GM12892 (cell line): ENCODE results near the gene NWD2.

Experiments used
- POLR2A ChIP-seq: IDR thresholded peaks from 2 replicates; pipeline ENCODE4 v1.6.1; 2011; ENCODE audit warnings: low read depth, low read length, control low read depth
- POLR2AphosphoS5 ChIP-seq: IDR thresholded peaks from 2 replicates; pipeline ENCODE4 v1.6.1; 2011; ENCODE audit warnings: low read depth, low read length, control low read depth
- TAF1 ChIP-seq: IDR thresholded peaks from 2 replicates; pipeline ENCODE4 v1.6.1; 2011; ENCODE audit warnings: low read depth, mild to moderate bottlenecking, control low read depth, low read length, borderline replicate concordance

DNA sequence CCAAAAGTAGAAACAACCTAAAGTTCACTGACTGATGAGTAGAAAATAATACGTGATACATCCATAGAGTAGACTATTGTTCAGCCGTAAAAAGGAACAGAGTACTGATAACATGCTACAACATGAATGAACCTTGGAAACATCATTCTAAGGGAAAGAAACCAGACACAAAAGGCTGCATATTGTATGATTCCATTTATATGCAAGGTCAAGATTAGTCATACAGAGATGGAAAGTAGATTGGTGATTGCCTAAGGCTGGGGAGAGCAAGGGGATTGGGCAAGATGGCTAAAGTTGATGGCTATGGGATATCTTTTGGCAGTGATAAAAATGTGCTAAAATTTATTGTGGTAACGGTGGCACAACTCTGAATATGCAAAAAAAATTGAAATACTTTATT, 232.6 kb downstream of the NWD2 start:
- no peak for TF ChIP-seq POLR2AphosphoS5
- no peak for TF ChIP-seq POLR2A
- TF ChIP-seq TAF1 = no peak
